Liver (tissue), 2 donors: Measurements from ENCODE around the gene TRPC4AP.

Experiments
- FOXA2 ChIP-seq: IDR thresholded peaks from 2 replicates; pipeline ENCODE4 v1.6.1; 2016; ENCODE audit warnings: antibody characterized with exemption
- MAX ChIP-seq: IDR thresholded peaks from 2 replicates; pipeline ENCODE4 v1.6.1; 2016; ENCODE audit warnings: antibody characterized with exemption
- TF ChIP-seq, protein P1 (sequence below): fragments of 150-350 bp; IDR thresholded peaks from 2 replicates; pipeline ENCODE4 v1.5.1; 2017; ENCODE audit warnings: improper control_type of control experiment, low read depth, low read length; ENCODE audit not compliant: missing input control
- TF ChIP-seq, protein P2 (sequence below): IDR thresholded peaks from 2 replicates; pipeline ENCODE4 v1.6.1; 2016; ENCODE audit warnings: antibody characterized with exemption, mild to moderate bottlenecking
- donor health status: healthy.

DNA sequence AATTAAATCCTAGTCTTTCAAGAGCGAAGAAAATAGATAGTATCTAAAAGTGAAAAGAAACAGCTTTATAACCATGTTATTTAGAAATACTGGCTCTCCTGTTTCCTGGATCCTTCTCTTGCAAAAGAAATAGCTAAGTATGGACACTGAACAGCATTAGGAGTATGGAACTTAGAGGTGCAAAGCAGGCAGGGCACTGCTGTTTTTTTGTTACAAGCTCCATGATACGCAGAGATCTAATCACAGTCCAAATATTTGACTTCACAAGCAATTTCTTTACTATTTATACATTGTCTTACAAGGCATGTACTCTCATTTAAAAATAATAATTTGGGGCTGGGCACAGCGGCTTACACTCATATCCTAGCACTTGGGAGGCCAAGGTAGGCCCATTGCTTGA lies 7.6 kb downstream of the TRPC4AP start:
- TF ChIP-seq, protein P1, sequence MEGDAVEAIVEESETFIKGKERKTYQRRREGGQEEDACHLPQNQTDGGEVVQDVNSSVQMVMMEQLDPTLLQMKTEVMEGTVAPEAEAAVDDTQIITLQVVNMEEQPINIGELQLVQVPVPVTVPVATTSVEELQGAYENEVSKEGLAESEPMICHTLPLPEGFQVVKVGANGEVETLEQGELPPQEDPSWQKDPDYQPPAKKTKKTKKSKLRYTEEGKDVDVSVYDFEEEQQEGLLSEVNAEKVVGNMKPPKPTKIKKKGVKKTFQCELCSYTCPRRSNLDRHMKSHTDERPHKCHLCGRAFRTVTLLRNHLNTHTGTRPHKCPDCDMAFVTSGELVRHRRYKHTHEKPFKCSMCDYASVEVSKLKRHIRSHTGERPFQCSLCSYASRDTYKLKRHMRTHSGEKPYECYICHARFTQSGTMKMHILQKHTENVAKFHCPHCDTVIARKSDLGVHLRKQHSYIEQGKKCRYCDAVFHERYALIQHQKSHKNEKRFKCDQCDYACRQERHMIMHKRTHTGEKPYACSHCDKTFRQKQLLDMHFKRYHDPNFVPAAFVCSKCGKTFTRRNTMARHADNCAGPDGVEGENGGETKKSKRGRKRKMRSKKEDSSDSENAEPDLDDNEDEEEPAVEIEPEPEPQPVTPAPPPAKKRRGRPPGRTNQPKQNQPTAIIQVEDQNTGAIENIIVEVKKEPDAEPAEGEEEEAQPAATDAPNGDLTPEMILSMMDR = no peak
- no peak for TF ChIP-seq FOXA2
- TF ChIP-seq, protein P2, sequence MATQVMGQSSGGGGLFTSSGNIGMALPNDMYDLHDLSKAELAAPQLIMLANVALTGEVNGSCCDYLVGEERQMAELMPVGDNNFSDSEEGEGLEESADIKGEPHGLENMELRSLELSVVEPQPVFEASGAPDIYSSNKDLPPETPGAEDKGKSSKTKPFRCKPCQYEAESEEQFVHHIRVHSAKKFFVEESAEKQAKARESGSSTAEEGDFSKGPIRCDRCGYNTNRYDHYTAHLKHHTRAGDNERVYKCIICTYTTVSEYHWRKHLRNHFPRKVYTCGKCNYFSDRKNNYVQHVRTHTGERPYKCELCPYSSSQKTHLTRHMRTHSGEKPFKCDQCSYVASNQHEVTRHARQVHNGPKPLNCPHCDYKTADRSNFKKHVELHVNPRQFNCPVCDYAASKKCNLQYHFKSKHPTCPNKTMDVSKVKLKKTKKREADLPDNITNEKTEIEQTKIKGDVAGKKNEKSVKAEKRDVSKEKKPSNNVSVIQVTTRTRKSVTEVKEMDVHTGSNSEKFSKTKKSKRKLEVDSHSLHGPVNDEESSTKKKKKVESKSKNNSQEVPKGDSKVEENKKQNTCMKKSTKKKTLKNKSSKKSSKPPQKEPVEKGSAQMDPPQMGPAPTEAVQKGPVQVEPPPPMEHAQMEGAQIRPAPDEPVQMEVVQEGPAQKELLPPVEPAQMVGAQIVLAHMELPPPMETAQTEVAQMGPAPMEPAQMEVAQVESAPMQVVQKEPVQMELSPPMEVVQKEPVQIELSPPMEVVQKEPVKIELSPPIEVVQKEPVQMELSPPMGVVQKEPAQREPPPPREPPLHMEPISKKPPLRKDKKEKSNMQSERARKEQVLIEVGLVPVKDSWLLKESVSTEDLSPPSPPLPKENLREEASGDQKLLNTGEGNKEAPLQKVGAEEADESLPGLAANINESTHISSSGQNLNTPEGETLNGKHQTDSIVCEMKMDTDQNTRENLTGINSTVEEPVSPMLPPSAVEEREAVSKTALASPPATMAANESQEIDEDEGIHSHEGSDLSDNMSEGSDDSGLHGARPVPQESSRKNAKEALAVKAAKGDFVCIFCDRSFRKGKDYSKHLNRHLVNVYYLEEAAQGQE = no peak
- no peak for TF ChIP-seq MAX
